ENCODE results near the gene IFT57. TPM values are rescaled to one million over a fixed set of nuclear protein-coding genes. Genes with fewer than 3 reads are reported as not detected.

The IFT57 gene
- total and polyA plus RNA-seq, 12 donors = 5.9 to 29.5 (median 20.4) TPM

- WGBS, 2 donors = 85 to 100% methylated on average over 1 of the region's 1 CpG
- Histone ChIP-seq H3K36me3 (peaks cover 0 to 23% (median 0%) of the 10 kb centered on the region in 9 donors), H3K4me3 (no peak overlapping the region), H3K27ac (no peak overlapping the region), H3K4me1 (peaks cover 0 to 17% (median 0%) of the 10 kb centered on the region in 9 donors), H3K9me3 (peaks cover 0 to 18% (median 5%) of the 10 kb centered on the region in 11 donors), H3K27me3 (no peaks in the 10 kb centered on the region)
- DNase-seq = no peak
- intact Hi-C loops (cut with DNase I) = no loop called here
- ATAC-seq = no peak
- TF ChIP-seq, protein P1, sequence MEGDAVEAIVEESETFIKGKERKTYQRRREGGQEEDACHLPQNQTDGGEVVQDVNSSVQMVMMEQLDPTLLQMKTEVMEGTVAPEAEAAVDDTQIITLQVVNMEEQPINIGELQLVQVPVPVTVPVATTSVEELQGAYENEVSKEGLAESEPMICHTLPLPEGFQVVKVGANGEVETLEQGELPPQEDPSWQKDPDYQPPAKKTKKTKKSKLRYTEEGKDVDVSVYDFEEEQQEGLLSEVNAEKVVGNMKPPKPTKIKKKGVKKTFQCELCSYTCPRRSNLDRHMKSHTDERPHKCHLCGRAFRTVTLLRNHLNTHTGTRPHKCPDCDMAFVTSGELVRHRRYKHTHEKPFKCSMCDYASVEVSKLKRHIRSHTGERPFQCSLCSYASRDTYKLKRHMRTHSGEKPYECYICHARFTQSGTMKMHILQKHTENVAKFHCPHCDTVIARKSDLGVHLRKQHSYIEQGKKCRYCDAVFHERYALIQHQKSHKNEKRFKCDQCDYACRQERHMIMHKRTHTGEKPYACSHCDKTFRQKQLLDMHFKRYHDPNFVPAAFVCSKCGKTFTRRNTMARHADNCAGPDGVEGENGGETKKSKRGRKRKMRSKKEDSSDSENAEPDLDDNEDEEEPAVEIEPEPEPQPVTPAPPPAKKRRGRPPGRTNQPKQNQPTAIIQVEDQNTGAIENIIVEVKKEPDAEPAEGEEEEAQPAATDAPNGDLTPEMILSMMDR (IDR thresholded peaks at IDR 0.05) = no peak
Observed at GRCh38 chr3:108182339-108182738, 39.9 kb downstream of the IFT57 start.

GRCh38 chr3:108181172-108181571, 41.1 kb downstream of the IFT57 start:
- no peak overlapping the region for H3K27ac ChIP-seq
- H3K36me3 ChIP-seq = peaks cover 0 to 20% (median 0%) of the 10 kb centered on the region in 9 donors
- H3K9me3 ChIP-seq = peaks cover 0 to 18% (median 5%) of the 10 kb centered on the region in 11 donors
- intact Hi-C loops (cut with DNase I) = no loop called here
- peaks cover 0 to 17% (median 0%) of the 10 kb centered on the region in 9 donors for H3K4me1 ChIP-seq
- no peak overlapping the region for H3K4me3 ChIP-seq
- ATAC-seq = no peak
- WGBS, 2 donors = 53 to 59% methylated on average over 1 of the region's 1 CpG
- H3K27me3 ChIP-seq = no peaks in the 10 kb centered on the region
- TF ChIP-seq, protein P1 (IDR thresholded peaks at IDR 0.05) = no peak
- no peak for DNase-seq

DNA sequence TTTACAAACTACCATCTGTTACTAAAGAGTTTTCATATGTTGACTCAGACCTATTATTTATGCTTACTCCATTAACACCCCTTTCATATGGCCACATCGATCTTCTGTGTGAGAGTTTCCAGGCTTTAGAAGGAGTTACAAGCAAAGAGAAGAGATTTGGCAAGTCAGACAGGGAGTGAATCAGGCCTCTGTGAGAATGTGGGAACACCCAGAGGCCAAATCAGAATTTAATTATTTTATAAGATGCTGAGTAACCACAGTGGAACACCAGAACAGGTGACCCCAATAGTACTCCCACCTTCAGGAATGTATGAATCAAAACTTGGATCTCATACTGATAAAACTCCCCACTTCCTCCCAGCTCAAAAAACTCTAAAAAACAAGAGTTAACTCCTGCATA, 42.0 kb downstream of the IFT57 start:
- Histone ChIP-seq H3K9me3 (peaks cover 0 to 12% (median 2%) of the 10 kb centered on the region in 11 donors), H3K4me1 (peaks cover 0 to 17% (median 0%) of the 10 kb centered on the region in 9 donors), H3K4me3 (no peak overlapping the region), H3K36me3 (peaks cover 0 to 10% (median 0%) of the 10 kb centered on the region in 9 donors), H3K27ac (no peak overlapping the region), H3K27me3 (no peaks in the 10 kb centered on the region)
- ATAC-seq (no peak), DNase-seq (no peak)
- TF ChIP-seq, protein P1 (IDR thresholded peaks at IDR 0.05) = no peak
- WGBS, 2 donors = 55 to 59% methylated on average over 1 of the region's 1 CpG
- intact Hi-C loops (cut with DNase I) = no loop called here

- Histone ChIP-seq H3K4me1 (peaks cover 0 to 17% (median 0%) of the 10 kb centered on the region in 9 donors), H3K9me3 (peaks cover 0 to 5% (median 0%) of the 10 kb centered on the region in 11 donors), H3K36me3 (no peaks in the 10 kb centered on the region), H3K4me3 (no peak overlapping the region), H3K27me3 (no peaks in the 10 kb centered on the region), H3K27ac (no peak overlapping the region)
- ATAC-seq (no peak), DNase-seq (no peak)
- intact Hi-C loops (cut with DNase I) = no loop called here
- TF ChIP-seq, protein P1 (IDR thresholded peaks at IDR 0.05) = no peak
- WGBS, 2 donors = 97 to 100% methylated on average over 1 of the region's 1 CpG
Observed at GRCh38 chr3:108178676-108179075, 43.5 kb downstream of the IFT57 start.

All from heart right ventricle (tissue), 16 donors.